Activated B cell treated with CpG ODN at 0.5 μM for 24 hours (primary cell): Measurements from ENCODE around the gene SPON1. TPM values are rescaled to one million over a fixed set of nuclear protein-coding genes. Genes with fewer than 3 reads are reported as not detected.

Source experiments
- ATAC-seq: fragments of 200-7000 bp; cut with Tn5 transposase; one replicate; pipeline ENCODE4 v1.10.0; 2021; ENCODE audit warnings: low read depth, mild to moderate bottlenecking, moderate library complexity
- CTCF ChIA-PET: fragments of 350-600 bp; sonication (Branson Sonifier 250); formaldehyde crosslinking; loops from one replicate; lab custom pipeline; 2021; ENCODE audit warnings: antibody characterized with exemption; lab: Charles Lee
- POLR2A ChIA-PET: fragments of 350-600 bp; sonication (Branson Sonifier 250); formaldehyde crosslinking; loops from one replicate; lab custom pipeline; 2021; ENCODE audit warnings: antibody characterized with exemption; lab: Charles Lee
- DNase-seq: peaks from one replicate; pipeline ENCODE4 v3.0.0; 2022
- H3K27ac Mint-ChIP-seq: one replicate; pipeline ENCODE4 v1.8.0; 2020; ENCODE audit warnings: mixed read lengths
- H3K27me3 Mint-ChIP-seq: one replicate; pipeline ENCODE4 v1.8.0; 2021; ENCODE audit warnings: mixed read lengths
- H3K36me3 Mint-ChIP-seq: one replicate; pipeline ENCODE4 v1.8.0; 2021; ENCODE audit warnings: low read depth, mixed read lengths
- H3K4me1 Mint-ChIP-seq: one replicate; pipeline ENCODE4 v1.8.0; 2021; ENCODE audit warnings: mixed read lengths
- H3K4me3 Mint-ChIP-seq: one replicate; pipeline ENCODE4 v1.8.0; 2020; ENCODE audit warnings: mild to moderate bottlenecking, mixed read lengths
- H3K9me3 Mint-ChIP-seq: one replicate; pipeline ENCODE4 v1.8.0; 2020; ENCODE audit warnings: mixed read lengths
- CTCF ChIP-seq: fragments of 200-600 bp; IDR thresholded peaks from one replicate; pipeline ENCODE4 v1.8.0; 2022; ENCODE audit warnings: antibody characterized with exemption, mild to moderate bottlenecking
- intact Hi-C: fragments of 100-400 bp; cut with micrococcal nuclease; formaldehyde crosslinking; loops from one replicate; pipeline ENCODE4 v1.15.1; 2024
- total RNA-seq: library from RNA; stranded (reverse); gene quantifications from 2 replicates; pipeline ENCODE4 v1.2.3, GENCODE V29; 2022

The SPON1 gene
- total RNA-seq, 1 donor from 2014 or later, result not detected

DNA sequence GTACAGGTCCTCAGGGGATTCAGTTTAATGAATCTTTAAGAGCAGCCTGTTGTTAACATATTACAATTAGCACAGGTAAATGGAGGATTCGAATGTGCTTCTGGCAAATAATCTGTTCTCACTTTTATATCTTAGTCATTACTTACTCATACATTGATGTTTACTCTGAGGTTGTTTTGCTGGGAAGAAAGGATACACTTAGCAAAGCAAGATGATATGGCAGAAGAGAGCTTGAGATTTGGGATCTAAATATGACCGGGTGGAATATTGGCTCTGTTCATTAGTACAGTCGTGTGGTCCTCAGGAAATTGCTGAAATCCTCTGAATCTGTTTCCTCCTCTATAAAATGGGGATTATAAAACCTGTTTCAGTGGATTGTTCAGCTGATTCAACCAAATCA lies 59.7 kb downstream of the SPON1 start:
- ChIA-PET CTCF (no interaction called here), POLR2A (no interaction called here)
- H3K9me3 Mint-ChIP-seq, result no peaks in the 10 kb centered on the region
- TF ChIP-seq CTCF, result no peak
- peaks cover 13% of the 10 kb centered on the region for H3K27me3 Mint-ChIP-seq
- no peak overlapping the region for H3K4me3 Mint-ChIP-seq
- H3K36me3 Mint-ChIP-seq, result no peaks in the 10 kb centered on the region
- H3K27ac Mint-ChIP-seq, result no peak overlapping the region
- H3K4me1 Mint-ChIP-seq, result no peaks in the 10 kb centered on the region
- no peak for DNase-seq
- no peak for ATAC-seq
- intact Hi-C loops, result no loop called here

GRCh38 chr11:14022821-14023220 lies 60.3 kb downstream of the SPON1 start:
- intact Hi-C loops, result no loop called here
- Mint-ChIP-seq H3K4me1 (no peaks in the 10 kb centered on the region), H3K27me3 (peaks cover 13% of the 10 kb centered on the region), H3K4me3 (no peak overlapping the region), H3K9me3 (no peaks in the 10 kb centered on the region), H3K27ac (no peak overlapping the region), H3K36me3 (no peaks in the 10 kb centered on the region)
- DNase-seq (no peak), ATAC-seq (no peak)
- CTCF ChIA-PET, result no interaction called here
- TF ChIP-seq CTCF, result no peak
- POLR2A ChIA-PET, result no interaction called here

DNA sequence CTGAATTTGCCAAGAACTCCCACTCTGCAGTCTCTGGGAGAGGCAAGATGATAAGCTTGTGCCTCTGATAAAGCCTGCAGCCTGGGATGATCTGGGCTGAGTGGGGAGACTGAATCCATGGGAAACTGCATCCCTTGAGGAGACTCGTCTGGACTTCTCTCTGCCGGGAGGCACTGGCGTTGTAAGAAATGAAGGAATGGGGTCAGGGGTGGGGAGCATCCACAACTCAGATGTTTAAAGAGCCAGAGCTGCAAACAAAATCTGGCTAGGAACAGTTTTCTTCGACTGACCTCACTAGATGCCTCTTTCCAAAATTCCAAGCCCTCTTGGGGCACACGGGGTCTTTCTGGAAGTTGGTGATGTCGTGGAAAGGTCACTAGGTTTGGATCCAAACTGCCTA lies 64.4 kb downstream of the SPON1 start:
- intact Hi-C loops, result no loop called here
- CTCF ChIA-PET, result no interaction called here
- Mint-ChIP-seq H3K36me3 (no peaks in the 10 kb centered on the region), H3K27me3 (peaks cover 7% of the 10 kb centered on the region), H3K27ac (no peak overlapping the region), H3K9me3 (no peaks in the 10 kb centered on the region), H3K4me1 (no peaks in the 10 kb centered on the region), H3K4me3 (no peak overlapping the region)
- no peak for DNase-seq
- ATAC-seq, result no peak
- POLR2A ChIA-PET, result no interaction called here
- TF ChIP-seq CTCF, result no peak

DNA sequence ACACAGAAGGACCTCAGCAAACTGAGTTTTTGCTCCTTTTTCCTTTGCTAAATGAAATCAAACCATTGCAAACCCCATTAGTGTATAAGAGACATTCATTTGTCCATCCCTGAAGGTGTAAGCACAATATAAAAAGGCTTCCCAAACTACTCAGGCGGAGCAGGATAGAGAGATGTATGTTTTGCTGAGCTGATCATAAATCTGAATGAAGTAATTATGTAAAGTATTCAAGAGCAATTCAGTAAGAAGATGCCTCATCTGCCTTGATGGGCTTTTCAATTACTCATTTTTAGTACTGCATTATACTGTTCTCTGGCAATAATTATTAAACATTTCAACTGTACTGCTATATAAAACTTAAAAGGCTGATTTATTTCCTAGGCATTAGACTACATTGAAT lies 65.0 kb downstream of the SPON1 start:
- intact Hi-C loops, result no loop called here
- DNase-seq, result no peak
- Mint-ChIP-seq H3K9me3 (no peaks in the 10 kb centered on the region), H3K27me3 (peaks cover 7% of the 10 kb centered on the region), H3K27ac (no peak overlapping the region), H3K4me3 (no peak overlapping the region), H3K36me3 (no peaks in the 10 kb centered on the region), H3K4me1 (no peaks in the 10 kb centered on the region)
- ChIA-PET CTCF (no interaction called here), POLR2A (no interaction called here)
- no peak for ATAC-seq
- TF ChIP-seq CTCF, result no peak

GRCh38 chr11:14029440-14029839 lies 66.9 kb downstream of the SPON1 start:
- no peak for ATAC-seq
- ChIA-PET POLR2A (no interaction called here), CTCF (no interaction called here)
- peaks cover 14% of the 10 kb centered on the region for H3K27me3 Mint-ChIP-seq
- no peak overlapping the region for H3K27ac Mint-ChIP-seq
- H3K9me3 Mint-ChIP-seq, result no peaks in the 10 kb centered on the region
- H3K4me3 Mint-ChIP-seq, result no peak overlapping the region
- no peak for DNase-seq
- H3K4me1 Mint-ChIP-seq, result no peaks in the 10 kb centered on the region
- intact Hi-C loops, result no loop called here
- no peak for TF ChIP-seq CTCF
- no peaks in the 10 kb centered on the region for H3K36me3 Mint-ChIP-seq
